ENCODE results near the gene SSR3.

Gene SSR3

GRCh38 chr3:156491192-156491591, 63.7 kb downstream of the SSR3 start:
- DNase-seq (ENCODE audit: low read depth, low spot score), result no peak

Data from astrocyte of the hippocampus (primary cell).